Duodenal mucosa (tissue), 2 donors: Measurements from ENCODE around the gene DOC2A.

ENCODE experiments used
- H3K27ac ChIP-seq: one replicate; pipeline ENCODE4 v1.7.0; 2013; ENCODE audit warnings: low read depth, low read length
- H3K27me3 ChIP-seq, 2 donors: one replicate each; pipeline ENCODE4 v1.7.0; 2013; ENCODE audit warnings: low read length in 2 of 2, control low read depth in 1 of 2; ENCODE audit not compliant: insufficient read depth in 2 of 2, control insufficient read depth in 1 of 2
- H3K36me3 ChIP-seq, 2 donors: one replicate each; pipeline ENCODE4 v1.7.0; 2013; ENCODE audit warnings: low read length in 2 of 2, control low read depth in 1 of 2; ENCODE audit not compliant: insufficient read depth in 2 of 2, control insufficient read depth in 1 of 2
- H3K4me1 ChIP-seq, 2 donors: one replicate each; pipeline ENCODE4 v1.7.0; 2013; ENCODE audit warnings: low read length in 2 of 2, control low read depth in 1 of 2; ENCODE audit not compliant: insufficient read depth in 2 of 2, control insufficient read depth in 1 of 2
- H3K4me3 ChIP-seq, 2 donors: one replicate each; pipeline ENCODE4 v1.7.0; 2013; ENCODE audit warnings: low read length in 2 of 2, low read depth in 1 of 2
- H3K9ac ChIP-seq, 2 donors: one replicate each; pipeline ENCODE4 v1.7.0; 2013; ENCODE audit warnings: low read length in 2 of 2, low read depth in 1 of 2
- H3K9me3 ChIP-seq, 2 donors: one replicate each; pipeline ENCODE4 v1.7.0; 2013; ENCODE audit warnings: low read length in 2 of 2, control low read depth in 1 of 2; ENCODE audit not compliant: control insufficient read depth in 1 of 2

DOC2A gene

GRCh38 chr16:29983420-29984136, 27.2 kb downstream of the DOC2A start:
- H3K4me1 ChIP-seq: no peaks in the 10 kb centered on the region
- no peaks in the 10 kb centered on the region for H3K27me3 ChIP-seq
- H3K36me3 ChIP-seq: peaks cover 82 to 92% of the 10 kb centered on the region in 2 donors
- no peak overlapping the region for H3K9ac ChIP-seq
- H3K9me3 ChIP-seq: no peaks in the 10 kb centered on the region
- no peak overlapping the region for H3K4me3 ChIP-seq
- no peak overlapping the region for H3K27ac ChIP-seq

- Histone ChIP-seq H3K4me3 (no peak overlapping the region), H3K27ac (no peak overlapping the region), H3K36me3 (peaks cover 81 to 92% of the 10 kb centered on the region in 2 donors), H3K9me3 (no peaks in the 10 kb centered on the region), H3K27me3 (no peaks in the 10 kb centered on the region), H3K9ac (no peak overlapping the region), H3K4me1 (no peaks in the 10 kb centered on the region)
These were observed 28.0 kb downstream of the DOC2A start for GRCh38 chr16:29982560-29983419.

- Histone ChIP-seq H3K4me1 (peaks cover 27% of the 10 kb centered on the region in 2 donors), H3K27ac (no peak overlapping the region), H3K4me3 (no peak overlapping the region), H3K9ac (no peak overlapping the region), H3K27me3 (no peaks in the 10 kb centered on the region), H3K9me3 (no peaks in the 10 kb centered on the region), H3K36me3 (peaks cover 50 to 61% of the 10 kb centered on the region in 2 donors)
These were observed 32.1 kb downstream of the DOC2A start for GRCh38 chr16:29978564-29979270.

- Histone ChIP-seq H3K36me3 (peaks cover 46 to 54% of the 10 kb centered on the region in 2 donors), H3K27ac (no peak overlapping the region), H3K4me3 (no peak overlapping the region), H3K9me3 (no peaks in the 10 kb centered on the region), H3K4me1 (peaks cover 29 to 31% of the 10 kb centered on the region in 2 donors), H3K9ac (no peak overlapping the region), H3K27me3 (no peaks in the 10 kb centered on the region)
These were observed 32.7 kb downstream of the DOC2A start for GRCh38 chr16:29978081-29978480.

GRCh38 chr16:29977063-29977825, 33.6 kb downstream of the DOC2A start:
- Histone ChIP-seq H3K9me3 (no peaks in the 10 kb centered on the region), H3K9ac (no peak overlapping the region), H3K4me1 (peaks cover 31 to 33% of the 10 kb centered on the region in 2 donors), H3K27me3 (no peaks in the 10 kb centered on the region), H3K27ac (no peak overlapping the region), H3K4me3 (peak overlapping the region in 1 of 2 donors; percentile 96), H3K36me3 (peaks cover 37 to 48% of the 10 kb centered on the region in 2 donors)

- H3K4me3 ChIP-seq: peak overlapping the region; percentile 95 to 96
- peaks cover 31 to 33% of the 10 kb centered on the region in 2 donors for H3K4me1 ChIP-seq
- no peaks in the 10 kb centered on the region for H3K27me3 ChIP-seq
- no peak overlapping the region for H3K27ac ChIP-seq
- H3K9ac ChIP-seq: peak overlapping the region; percentile 60 to 91
- H3K9me3 ChIP-seq: no peaks in the 10 kb centered on the region
- peaks cover 28 to 43% of the 10 kb centered on the region in 2 donors for H3K36me3 ChIP-seq
These were observed 34.9 kb downstream of the DOC2A start for GRCh38 chr16:29975811-29976511.

- H3K4me1 ChIP-seq: peaks cover 31 to 33% of the 10 kb centered on the region in 2 donors
- H3K27ac ChIP-seq: no peak overlapping the region
- no peaks in the 10 kb centered on the region for H3K27me3 ChIP-seq
- peak overlapping the region; percentile 88 to 91 for H3K9ac ChIP-seq
- H3K9me3 ChIP-seq: no peaks in the 10 kb centered on the region
- H3K4me3 ChIP-seq: peak overlapping the region; percentile 95 to 96
- peaks cover 21 to 35% of the 10 kb centered on the region in 2 donors for H3K36me3 ChIP-seq
These were observed 35.7 kb downstream of the DOC2A start for GRCh38 chr16:29975134-29975538.

- Histone ChIP-seq H3K4me3 (peak overlapping the region; percentile 95 to 96), H3K27ac (peak overlapping the region; percentile 82), H3K27me3 (no peaks in the 10 kb centered on the region), H3K36me3 (peaks cover 15 to 32% of the 10 kb centered on the region in 2 donors), H3K4me1 (peaks cover 31 to 33% of the 10 kb centered on the region in 2 donors), H3K9ac (peak overlapping the region; percentile 88 to 91), H3K9me3 (no peaks in the 10 kb centered on the region)
These were observed 36.3 kb downstream of the DOC2A start for GRCh38 chr16:29974291-29975133.
